Fibroblast of mammary gland (primary cell): ENCODE results near the gene GNAL.
"Not testable (repeated sequence)": the region's sequence is repeated elsewhere in the genome, so short reads cannot be mapped to it uniquely, and the experiment has no call there.

Experiments used
- DNase-seq: peaks from one replicate; pipeline ENCODE4 v3.0.0-alpha.2; 2010; ENCODE audit warnings: low read depth
- H3K4me3 ChIP-seq: 2 replicates; pipeline ENCODE4 v1.5.1; 2011; ENCODE audit warnings: low read depth, mild to moderate bottlenecking, low read length, moderate library complexity; ENCODE audit not compliant: control insufficient read depth
- CTCF ChIP-seq: conservative IDR thresholded peaks from 2 replicates; pipeline ENCODE4 v1.5.1; 2011; ENCODE audit warnings: low read depth, low read length, inconsistent platforms; ENCODE audit not compliant: control insufficient read depth, insufficient read depth

Gene GNAL

GRCh38 chr18:11905613-11906012 lies 216.5 kb downstream of the GNAL start:
- H3K4me3 ChIP-seq: no peak overlapping the region
- TF ChIP-seq CTCF: no peak
- DNase-seq: no peak

- TF ChIP-seq CTCF: no peak
- DNase-seq: no peak
- H3K4me3 ChIP-seq: no peak overlapping the region
These were observed 217.1 kb downstream of the GNAL start for GRCh38 chr18:11906176-11906575.

GRCh38 chr18:11906926-11907874 lies 218.1 kb downstream of the GNAL start:
- no peak for TF ChIP-seq CTCF
- DNase-seq: no peak
- peak overlapping the region; percentile 70 for H3K4me3 ChIP-seq

GRCh38 chr18:11908182-11909060 lies 219.4 kb downstream of the GNAL start, which contains the start of gene MPPE1:
MPPE1 (minus strand) TSS chr18:11908317; CDS start chr18:11897264, 11,053 bp downstream.
- no peak for TF ChIP-seq CTCF
- DNase-seq: peak; percentile 77
- H3K4me3 ChIP-seq: peak within 1 kb of the TSS; percentile 70

GRCh38 chr18:11909061-11909455 lies 220.0 kb downstream of the GNAL start:
- TF ChIP-seq CTCF: no peak
- DNase-seq: peak; percentile 25
- H3K4me3 ChIP-seq: peak overlapping the region; percentile 70

- H3K4me3 ChIP-seq: no peak overlapping the region
- TF ChIP-seq CTCF: no peak
- peak; percentile 43 for DNase-seq
These were observed 220.5 kb downstream of the GNAL start for GRCh38 chr18:11909591-11910026.

GRCh38 chr18:11916880-11917279 lies 227.8 kb downstream of the GNAL start:
- not testable (repeated sequence) for H3K4me3 ChIP-seq, DNase-seq

- H3K4me3 ChIP-seq: not testable (repeated sequence)
These were observed 230.5 kb downstream of the GNAL start for GRCh38 chr18:11919522-11919921.

More at GRCh38 chr18:11919522-11919921, 230.5 kb downstream of the GNAL start:
- not testable (repeated sequence) for DNase-seq
